Neural cell (in vitro differentiated cells): ENCODE measurements around the gene RAB3GAP2. TPM values are rescaled to one million over a fixed set of nuclear protein-coding genes. Genes with fewer than 3 reads are reported as not detected.
"Not testable (repeated sequence)": the region's sequence is repeated elsewhere in the genome, so short reads cannot be mapped to it uniquely, and the experiment has no call there.

Experiments used
- H2AFZ ChIP-seq: fragments of 200-600, 300-800 bp; sonication (generic), shearing (Covaris generic); 2 replicates; pipeline ENCODE4 v1.6.0; 2014; ENCODE audit warnings: low read depth, mild to moderate bottlenecking, antibody characterized with exemption, low read length, moderate library complexity
- H3F3A ChIP-seq: fragments of 200-600 bp; shearing (Covaris generic); 2 replicates; pipeline ENCODE4 v1.6.1; 2016; ENCODE audit warnings: mild to moderate bottlenecking, moderate library complexity, mixed read lengths, antibody characterized with exemption, low read length; ENCODE audit not compliant: insufficient read depth, poor library complexity, severe bottlenecking
- H3K27ac ChIP-seq: fragments of 200-600, 300-800 bp; sonication (generic), shearing (Covaris generic); 2 replicates; pipeline ENCODE4 v1.5.1; 2014; ENCODE audit warnings: mild to moderate bottlenecking, low read length, moderate library complexity
- H3K27me3 ChIP-seq: fragments of 300-800, 200-600 bp; sonication (generic), shearing (Covaris generic); 2 replicates; pipeline ENCODE4 v1.6.0; 2014; ENCODE audit warnings: mild to moderate bottlenecking, low read depth, low read length, moderate library complexity; ENCODE audit not compliant: insufficient read depth
- H3K36me3 ChIP-seq: fragments of 300-800, 200-600 bp; sonication (generic), shearing (Covaris generic); 2 replicates; pipeline ENCODE4 v1.5.1; 2014; ENCODE audit warnings: mild to moderate bottlenecking, antibody characterized with exemption, low read length, moderate library complexity; ENCODE audit not compliant: insufficient read depth
- H3K4me2 ChIP-seq: fragments of 300-800, 200-600 bp; sonication (generic), shearing (Covaris generic); 2 replicates; pipeline ENCODE4 v1.6.0; 2014; ENCODE audit warnings: mild to moderate bottlenecking, low read length
- H3K4me3 ChIP-seq: fragments of 300-800, 200-600 bp; sonication (generic), shearing (Covaris generic); 2 replicates; pipeline ENCODE4 v1.5.1; 2014; ENCODE audit warnings: mild to moderate bottlenecking, low read length, moderate library complexity
- H3K79me2 ChIP-seq: fragments of 200-600 bp; shearing (Covaris generic); replicated peaks from 2 replicates; pipeline ENCODE4 v1.6.0; 2014; ENCODE audit warnings: mild to moderate bottlenecking, low read length, moderate library complexity; ENCODE audit not compliant: insufficient read depth
- H3K9ac ChIP-seq: fragments of 300-800, 200-600 bp; sonication (generic), shearing (Covaris generic); 2 replicates; pipeline ENCODE4 v1.6.1; 2016; ENCODE audit warnings: mild to moderate bottlenecking, low read length, mixed read lengths
- H3K9me2 ChIP-seq: fragments of 200-600 bp; shearing (Covaris generic); 2 replicates; pipeline ENCODE4 v1.6.1; 2016; ENCODE audit warnings: mild to moderate bottlenecking, low read length, mixed read lengths; ENCODE audit not compliant: insufficient read depth
- H3K9me3 ChIP-seq: fragments of 200-600, 300-800 bp; sonication (generic), shearing (Covaris generic); 2 replicates; pipeline ENCODE4 v1.6.1; 2016; ENCODE audit warnings: mild to moderate bottlenecking, mixed run types, low read length, moderate library complexity, mixed read lengths
- H4K20me1 ChIP-seq: fragments of 200-600 bp; shearing (Covaris generic); 2 replicates; pipeline ENCODE4 v1.6.1; 2016; ENCODE audit warnings: mild to moderate bottlenecking, mixed run types; ENCODE audit not compliant: insufficient read depth
- EP300 ChIP-seq: fragments of 450-650 bp; conservative IDR thresholded peaks from 2 replicates; pipeline ENCODE4 v1.6.1; 2014; ENCODE audit warnings: antibody characterized with exemption, mild to moderate bottlenecking, moderate library complexity; ENCODE audit not compliant: poor library complexity, severe bottlenecking
- EZH2 ChIP-seq: fragments of 200-600, 300-800 bp; shearing (Covaris generic), sonication (generic); IDR thresholded peaks from 2 replicates; pipeline ENCODE4 v1.6.1; 2014; ENCODE audit warnings: antibody characterized with exemption, low read length, borderline replicate concordance, mild to moderate bottlenecking; ENCODE audit not compliant: insufficient read depth, poor library complexity, severe bottlenecking
- MXI1 ChIP-seq: fragments of 450-650 bp; conservative IDR thresholded peaks from 2 replicates; pipeline ENCODE4 v1.6.1; 2014; ENCODE audit warnings: antibody characterized with exemption, mild to moderate bottlenecking; ENCODE audit not compliant: poor library complexity, severe bottlenecking
- POLR2AphosphoS5 ChIP-seq: IDR thresholded peaks from 2 replicates; pipeline ENCODE4 v1.6.1; 2012
- RAD21 ChIP-seq: fragments of 450-650 bp; conservative IDR thresholded peaks from 2 replicates; pipeline ENCODE4 v1.6.1; 2014; ENCODE audit warnings: antibody characterized with exemption, mild to moderate bottlenecking, moderate library complexity
- SMC3 ChIP-seq: fragments of 450-650 bp; conservative IDR thresholded peaks from 2 replicates; pipeline ENCODE4 v1.6.1; 2014; ENCODE audit warnings: antibody characterized with exemption, mild to moderate bottlenecking, moderate library complexity; ENCODE audit not compliant: poor library complexity
- TAF1 ChIP-seq: IDR thresholded peaks from 2 replicates; pipeline ENCODE4 v1.6.1; 2012; ENCODE audit warnings: low read depth
- polyA plus RNA-seq: library from polyadenylated mRNA; depleted of rRNA; stranded (reverse); fragments of >200 nt; gene quantifications from 2 replicates; pipeline ENCODE4 v1.2.3, GENCODE V29; 2014
- TF ChIP-seq, protein P1 (sequence below): fragments of 450-650 bp; IDR thresholded peaks from 2 replicates; pipeline ENCODE4 v1.5.1; 2014; ENCODE audit warnings: antibody characterized with exemption, mild to moderate bottlenecking, moderate library complexity; ENCODE audit not compliant: poor library complexity, severe bottlenecking
- TF ChIP-seq, protein P2 (sequence below): IDR thresholded peaks from 2 replicates; pipeline ENCODE4 v1.6.1; 2012; ENCODE audit warnings: borderline replicate concordance

RAB3GAP2 gene
- polyA plus RNA-seq, 1 donor from 2014 or later, result 39.9 TPM

DNA sequence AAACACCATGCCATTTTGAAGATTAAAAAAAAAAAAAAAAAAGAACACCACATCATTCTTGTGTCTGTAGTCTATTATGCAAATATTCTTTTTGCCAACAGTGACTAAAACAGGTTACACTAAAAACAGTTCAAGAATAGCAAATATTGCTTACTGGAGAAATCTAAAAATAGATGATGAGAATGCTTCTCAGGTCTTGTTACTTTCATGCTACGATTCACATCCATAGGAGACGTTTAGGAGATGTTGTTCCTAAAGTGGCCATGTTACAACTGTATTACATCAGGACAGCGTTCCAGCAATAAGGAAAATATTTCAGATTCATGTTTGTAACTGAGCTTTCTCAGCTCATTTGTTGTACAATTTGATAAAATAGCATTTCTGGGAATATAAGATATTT is 32.3 kb downstream of the RAB3GAP2 start:
- Histone ChIP-seq H3K79me2 (peaks cover 9% of the 10 kb centered on the region), H3K27me3 (no peaks in the 10 kb centered on the region), H3K36me3 (no peaks in the 10 kb centered on the region), H3K4me2 (no peak overlapping the region), H3K4me3 (no peak overlapping the region), H2AFZ (no peak overlapping the region), H3K9me3 (no peaks in the 10 kb centered on the region), H3F3A (no peaks in the 10 kb centered on the region), H3K9me2 (no peaks in the 10 kb centered on the region), H3K27ac (no peak overlapping the region), H4K20me1 (no peaks in the 10 kb centered on the region), H3K9ac (no peak overlapping the region)
- TF ChIP-seq, protein P1, sequence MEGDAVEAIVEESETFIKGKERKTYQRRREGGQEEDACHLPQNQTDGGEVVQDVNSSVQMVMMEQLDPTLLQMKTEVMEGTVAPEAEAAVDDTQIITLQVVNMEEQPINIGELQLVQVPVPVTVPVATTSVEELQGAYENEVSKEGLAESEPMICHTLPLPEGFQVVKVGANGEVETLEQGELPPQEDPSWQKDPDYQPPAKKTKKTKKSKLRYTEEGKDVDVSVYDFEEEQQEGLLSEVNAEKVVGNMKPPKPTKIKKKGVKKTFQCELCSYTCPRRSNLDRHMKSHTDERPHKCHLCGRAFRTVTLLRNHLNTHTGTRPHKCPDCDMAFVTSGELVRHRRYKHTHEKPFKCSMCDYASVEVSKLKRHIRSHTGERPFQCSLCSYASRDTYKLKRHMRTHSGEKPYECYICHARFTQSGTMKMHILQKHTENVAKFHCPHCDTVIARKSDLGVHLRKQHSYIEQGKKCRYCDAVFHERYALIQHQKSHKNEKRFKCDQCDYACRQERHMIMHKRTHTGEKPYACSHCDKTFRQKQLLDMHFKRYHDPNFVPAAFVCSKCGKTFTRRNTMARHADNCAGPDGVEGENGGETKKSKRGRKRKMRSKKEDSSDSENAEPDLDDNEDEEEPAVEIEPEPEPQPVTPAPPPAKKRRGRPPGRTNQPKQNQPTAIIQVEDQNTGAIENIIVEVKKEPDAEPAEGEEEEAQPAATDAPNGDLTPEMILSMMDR, result no peak
- TF ChIP-seq MXI1, result no peak
- TF ChIP-seq EP300, result no peak
- no peak for TF ChIP-seq TAF1
- TF ChIP-seq EZH2, result no peak
- TF ChIP-seq, protein P2, sequence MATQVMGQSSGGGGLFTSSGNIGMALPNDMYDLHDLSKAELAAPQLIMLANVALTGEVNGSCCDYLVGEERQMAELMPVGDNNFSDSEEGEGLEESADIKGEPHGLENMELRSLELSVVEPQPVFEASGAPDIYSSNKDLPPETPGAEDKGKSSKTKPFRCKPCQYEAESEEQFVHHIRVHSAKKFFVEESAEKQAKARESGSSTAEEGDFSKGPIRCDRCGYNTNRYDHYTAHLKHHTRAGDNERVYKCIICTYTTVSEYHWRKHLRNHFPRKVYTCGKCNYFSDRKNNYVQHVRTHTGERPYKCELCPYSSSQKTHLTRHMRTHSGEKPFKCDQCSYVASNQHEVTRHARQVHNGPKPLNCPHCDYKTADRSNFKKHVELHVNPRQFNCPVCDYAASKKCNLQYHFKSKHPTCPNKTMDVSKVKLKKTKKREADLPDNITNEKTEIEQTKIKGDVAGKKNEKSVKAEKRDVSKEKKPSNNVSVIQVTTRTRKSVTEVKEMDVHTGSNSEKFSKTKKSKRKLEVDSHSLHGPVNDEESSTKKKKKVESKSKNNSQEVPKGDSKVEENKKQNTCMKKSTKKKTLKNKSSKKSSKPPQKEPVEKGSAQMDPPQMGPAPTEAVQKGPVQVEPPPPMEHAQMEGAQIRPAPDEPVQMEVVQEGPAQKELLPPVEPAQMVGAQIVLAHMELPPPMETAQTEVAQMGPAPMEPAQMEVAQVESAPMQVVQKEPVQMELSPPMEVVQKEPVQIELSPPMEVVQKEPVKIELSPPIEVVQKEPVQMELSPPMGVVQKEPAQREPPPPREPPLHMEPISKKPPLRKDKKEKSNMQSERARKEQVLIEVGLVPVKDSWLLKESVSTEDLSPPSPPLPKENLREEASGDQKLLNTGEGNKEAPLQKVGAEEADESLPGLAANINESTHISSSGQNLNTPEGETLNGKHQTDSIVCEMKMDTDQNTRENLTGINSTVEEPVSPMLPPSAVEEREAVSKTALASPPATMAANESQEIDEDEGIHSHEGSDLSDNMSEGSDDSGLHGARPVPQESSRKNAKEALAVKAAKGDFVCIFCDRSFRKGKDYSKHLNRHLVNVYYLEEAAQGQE, result no peak
- no peak for TF ChIP-seq SMC3
- TF ChIP-seq RAD21, result no peak
- TF ChIP-seq POLR2AphosphoS5, result no peak

DNA sequence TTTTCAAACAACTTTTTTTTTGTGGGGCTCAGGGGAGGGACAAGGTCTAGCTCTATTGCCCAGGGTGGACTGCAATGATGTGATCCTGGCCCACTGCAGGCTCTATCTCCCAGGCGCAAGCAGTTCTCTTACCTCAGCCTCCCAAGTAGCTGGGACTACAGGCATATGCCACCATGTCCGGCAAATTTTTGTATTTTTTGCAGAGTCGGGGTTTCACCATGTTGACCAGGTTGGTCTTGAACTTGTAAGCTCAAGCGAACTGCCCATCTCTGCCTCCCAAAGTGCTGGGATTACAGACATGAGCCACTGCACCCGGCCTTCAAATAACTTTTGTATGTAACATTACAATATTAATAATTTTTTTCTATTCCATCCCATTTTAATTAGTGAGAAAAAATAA is 33.0 kb downstream of the RAB3GAP2 start:
- H2AFZ ChIP-seq, result no peak overlapping the region
- peaks cover 9% of the 10 kb centered on the region for H3K79me2 ChIP-seq
- TF ChIP-seq, protein P1, result no peak
- TF ChIP-seq RAD21 (no peak), TAF1 (no peak), MXI1 (no peak), EP300 (no peak), EZH2 (no peak), SMC3 (no peak), POLR2AphosphoS5 (no peak)
- TF ChIP-seq, protein P2, result no peak
- H3K9ac ChIP-seq, result no peak overlapping the region
- no peak overlapping the region for H3K4me2 ChIP-seq
- H3K9me3 ChIP-seq, result no peaks in the 10 kb centered on the region
- H3K27ac ChIP-seq, result no peak overlapping the region
- no peaks in the 10 kb centered on the region for H3F3A ChIP-seq
- no peaks in the 10 kb centered on the region for H3K27me3 ChIP-seq
- no peaks in the 10 kb centered on the region for H3K36me3 ChIP-seq
- H3K9me2 ChIP-seq, result no peaks in the 10 kb centered on the region
- no peak overlapping the region for H3K4me3 ChIP-seq
- H4K20me1 ChIP-seq, result no peaks in the 10 kb centered on the region

DNA sequence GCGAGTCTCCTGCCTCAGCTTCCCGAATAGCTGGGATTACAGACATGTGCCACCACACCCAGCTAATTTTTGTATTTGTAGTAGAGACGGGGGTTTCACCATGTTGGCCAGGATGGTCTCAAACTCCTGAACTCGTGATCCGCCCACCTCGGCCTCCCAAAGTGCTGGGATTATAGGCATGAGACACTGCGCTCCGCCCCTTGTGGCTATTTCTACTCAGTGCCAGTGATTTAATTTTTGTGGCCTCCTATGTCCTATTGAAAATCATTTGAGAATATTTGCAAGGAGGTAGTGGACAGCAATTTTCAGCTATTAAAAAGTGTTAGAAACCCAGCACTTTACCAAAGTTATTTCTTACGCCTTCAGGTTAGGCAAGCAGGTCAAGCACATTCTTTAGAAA is 36.0 kb downstream of the RAB3GAP2 start:
- not testable (repeated sequence) for H3K27me3 ChIP-seq, H3K36me3 ChIP-seq, H3F3A ChIP-seq, H3K4me3 ChIP-seq, H3K9ac ChIP-seq, H2AFZ ChIP-seq, H3K9me3 ChIP-seq, H3K9me2 ChIP-seq, H3K27ac ChIP-seq, H4K20me1 ChIP-seq, H3K4me2 ChIP-seq
- H3K79me2 ChIP-seq, result peaks cover 10% of the 10 kb centered on the region
